ENCODE results near the gene DYNLRB1.
"Not testable (repeated sequence)": the region's sequence is repeated elsewhere in the genome, so short reads cannot be mapped to it uniquely, and the experiment has no call there.

DYNLRB1 gene

GRCh38 chr20:34512266-34512954 lies 3.8 kb upstream of the DYNLRB1 start:
- DNase-seq (ENCODE audit: low read depth in 2 of 2): no peak

GRCh38 chr20:34512955-34513419 lies 3.2 kb upstream of the DYNLRB1 start:
- DNase-seq (ENCODE audit: low read depth in 2 of 2): no peak

- DNase-seq (ENCODE audit: low read depth in 2 of 2): not testable (repeated sequence)
Observed at GRCh38 chr20:34514034-34514433, 2.2 kb upstream of the DYNLRB1 start.

GRCh38 chr20:34514897-34515483 lies 1.2 kb upstream of the DYNLRB1 start:
- no peak for DNase-seq (ENCODE audit: low read depth in 2 of 2)

- DNase-seq (ENCODE audit: low read depth in 2 of 2): peak; percentile 59 to 64
Observed at GRCh38 chr20:34515484-34516246, 557 bp upstream of the DYNLRB1 start.

- no peak for DNase-seq (ENCODE audit: low read depth in 2 of 2)
Observed at GRCh38 chr20:34517114-34517505, 888 bp downstream of the DYNLRB1 start.

GRCh38 chr20:34518863-34519262 lies 2.6 kb downstream of the DYNLRB1 start:
- not testable (repeated sequence) for DNase-seq (ENCODE audit: low read depth in 2 of 2)

- not testable (repeated sequence) for DNase-seq (ENCODE audit: low read depth in 2 of 2)
Observed at GRCh38 chr20:34519841-34520240, 3.6 kb downstream of the DYNLRB1 start.

- peak; percentile 32 to 41 for DNase-seq (ENCODE audit: low read depth in 2 of 2)
Observed at GRCh38 chr20:34522969-34523871, 7.0 kb downstream of the DYNLRB1 start.

GRCh38 chr20:34524426-34524825 lies 8.2 kb downstream of the DYNLRB1 start:
- DNase-seq (ENCODE audit: low read depth in 2 of 2): no peak

- DNase-seq (ENCODE audit: low read depth in 2 of 2): no peak
Observed at GRCh38 chr20:34525342-34525708, 9.1 kb downstream of the DYNLRB1 start.

- DNase-seq (ENCODE audit: low read depth in 2 of 2): no peak
Observed at GRCh38 chr20:34525709-34526416, 9.6 kb downstream of the DYNLRB1 start.

- DNase-seq (ENCODE audit: low read depth in 2 of 2): no peak
Observed at GRCh38 chr20:34526466-34526865, 10.2 kb downstream of the DYNLRB1 start.

GRCh38 chr20:34527016-34527415 lies 10.8 kb downstream of the DYNLRB1 start:
- no peak for DNase-seq (ENCODE audit: low read depth in 2 of 2)

- no peak for DNase-seq (ENCODE audit: low read depth in 2 of 2)
Observed at GRCh38 chr20:34528921-34529297, 12.7 kb downstream of the DYNLRB1 start.

- no peak for DNase-seq (ENCODE audit: low read depth in 2 of 2)
Observed at GRCh38 chr20:34529742-34530141, 13.5 kb downstream of the DYNLRB1 start.

GRCh38 chr20:34530342-34530741 lies 14.1 kb downstream of the DYNLRB1 start:
- DNase-seq (ENCODE audit: low read depth in 2 of 2): no peak

GRCh38 chr20:34531608-34532265 lies 15.5 kb downstream of the DYNLRB1 start:
- no peak for DNase-seq (ENCODE audit: low read depth in 2 of 2)

GRCh38 chr20:34532320-34532719 lies 16.1 kb downstream of the DYNLRB1 start:
- no peak for DNase-seq (ENCODE audit: low read depth in 2 of 2)

- DNase-seq (ENCODE audit: low read depth in 2 of 2): no peak
Observed at GRCh38 chr20:34532756-34533155, 16.5 kb downstream of the DYNLRB1 start.

Measured in stimulated activated CD4-positive, alpha-beta T cell treated with anti-CD3 and anti-CD28 coated beads, Interleukin-15, amount 100 ng/mL, for 48 hours (primary cell).